NCI-H1436 (cell line): Measurements from ENCODE around the gene RASSF1.
A peak's percentile ranks its signal among the peaks of the same experiment; 100 is the strongest.

Experiments
- DNase-seq: peaks from one replicate; lab custom pipeline; 2025; lab: John Stamatoyannopoulos, UW

RASSF1 gene

GRCh38 chr3:50299929-50300680 is 40.5 kb downstream of the RASSF1 start:
- no peak for DNase-seq

GRCh38 chr3:50299638-50299928 is 41.1 kb downstream of the RASSF1 start:
- DNase-seq, result no peak

GRCh38 chr3:50298836-50299637 is 41.6 kb downstream of the RASSF1 start, which contains the start of the genes HYAL3 and NAA80:
TSS of gene HYAL3 (minus strand) at chr3:50299405. CDS start at chr3:50295602, 3,803 bp downstream.
TSS of gene NAA80 (minus strand) at chr3:50299405. CDS start at chr3:50297463, 1,942 bp downstream.
- peak; percentile 93 for DNase-seq

- DNase-seq, result no peak
Observed at GRCh38 chr3:50297896-50298725, 42.5 kb downstream of the RASSF1 start.

DNA sequence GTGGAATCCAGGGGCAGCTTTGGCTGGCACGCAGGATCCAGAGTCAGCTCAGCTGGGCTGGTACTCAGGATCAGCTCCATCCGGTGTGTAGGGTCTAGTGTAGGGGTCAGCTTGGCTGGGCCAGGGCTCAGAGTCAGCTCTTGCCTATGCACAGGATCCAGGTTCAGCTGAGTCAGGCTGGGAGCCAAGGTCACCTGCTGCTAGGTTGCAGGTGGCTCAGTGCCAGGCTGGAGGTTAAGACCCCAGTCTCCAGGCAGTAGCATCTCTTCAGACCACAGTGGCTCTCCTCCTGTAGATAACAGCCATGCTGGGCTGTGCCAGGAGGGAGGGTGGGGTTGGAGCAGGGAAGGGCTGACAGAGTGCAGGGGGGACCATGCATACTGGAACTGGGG is 43.3 kb downstream of the RASSF1 start:
- no peak for DNase-seq

- no peak for DNase-seq
Observed at GRCh38 chr3:50296721-50297383, 43.8 kb downstream of the RASSF1 start.

DNA sequence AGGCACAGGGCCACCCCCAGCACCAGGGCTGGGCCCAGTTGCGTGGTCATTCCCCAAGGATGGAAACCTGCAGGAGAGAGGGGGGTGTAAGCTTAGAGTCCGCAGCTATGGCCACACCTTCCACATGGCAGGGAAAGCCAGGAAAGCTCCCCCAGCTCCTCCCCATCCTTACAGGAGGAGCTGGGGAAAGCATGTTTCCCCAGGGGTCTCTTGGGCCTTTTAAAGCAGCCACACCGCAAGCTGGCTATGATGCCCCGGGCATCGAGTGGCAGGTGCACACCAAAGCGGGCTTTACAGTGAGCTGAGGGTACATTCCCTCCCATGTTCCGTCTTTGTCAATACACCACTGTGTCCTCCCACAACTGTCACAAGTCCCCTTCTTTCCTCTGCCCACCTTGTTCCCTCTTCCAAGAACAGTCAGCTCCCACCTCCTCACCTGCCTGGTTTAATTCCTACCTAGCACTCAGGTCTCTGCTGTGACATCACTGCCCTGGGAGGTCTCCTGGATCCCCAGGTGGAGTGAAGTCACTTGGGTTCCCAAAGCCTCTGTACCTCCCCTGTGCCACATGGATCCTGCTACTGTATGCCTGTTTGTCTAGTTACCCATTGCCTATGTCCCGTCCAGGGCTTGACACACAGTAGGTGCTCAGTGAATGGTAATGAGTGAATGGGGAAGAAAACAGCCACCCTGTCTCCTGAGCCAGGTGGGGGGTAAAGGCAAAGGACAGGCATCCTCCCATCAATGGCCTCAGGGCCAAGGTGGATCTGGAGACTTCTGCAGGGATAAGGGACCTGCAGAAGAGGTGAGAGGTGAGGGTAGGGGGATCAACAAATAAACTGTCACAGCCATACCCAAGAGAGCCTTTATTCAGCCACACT is 44.8 kb downstream of the RASSF1 start:
- no peak for DNase-seq

DNA sequence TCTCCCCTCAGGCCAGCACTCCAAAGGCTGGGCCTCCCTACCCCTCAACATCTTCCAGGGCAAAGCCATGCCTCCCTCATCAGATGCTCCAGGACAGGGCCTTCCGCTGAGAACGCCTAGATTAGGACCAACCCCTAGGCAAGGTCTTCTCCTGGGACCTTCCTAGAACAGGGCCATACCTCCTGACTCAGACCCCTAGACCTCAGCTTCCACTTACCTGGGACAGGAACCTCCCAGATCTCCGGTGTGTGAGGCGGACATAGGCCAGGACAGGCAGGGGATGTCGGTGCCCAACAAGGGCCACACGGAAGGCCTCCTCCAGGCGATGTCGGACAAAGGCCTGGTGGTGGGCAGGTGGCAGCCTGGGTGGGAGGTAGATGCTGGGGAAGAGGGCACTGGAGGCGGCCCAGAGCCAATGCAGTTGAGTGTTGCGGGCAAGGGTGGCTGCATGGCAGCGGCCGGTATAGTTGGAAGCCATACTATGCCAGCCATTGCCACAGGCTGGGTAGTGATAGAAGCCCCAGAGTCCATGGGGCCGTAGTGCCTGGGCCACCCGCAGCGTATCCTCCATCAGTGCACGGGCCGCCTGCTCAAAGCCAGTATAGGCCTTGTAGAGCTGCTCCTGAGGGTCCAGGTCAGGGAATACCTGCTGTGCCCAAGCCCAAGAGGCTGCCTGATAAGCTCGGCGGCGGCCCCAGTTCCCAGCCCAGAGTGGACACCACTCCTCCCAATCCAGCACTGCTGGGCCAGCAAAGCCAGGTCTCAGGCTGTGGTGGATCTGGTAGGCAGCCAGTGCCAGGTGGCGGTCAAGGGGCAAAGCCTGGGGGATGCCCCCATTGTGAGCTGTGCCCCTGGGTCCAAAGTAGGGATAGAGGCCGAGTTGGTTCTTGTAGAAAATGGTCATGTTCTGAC is 45.9 kb downstream of the RASSF1 start:
- DNase-seq, result no peak

- DNase-seq, result no peak
Observed at GRCh38 chr3:50294089-50294488, 46.5 kb downstream of the RASSF1 start.

GRCh38 chr3:50293079-50293801 is 47.4 kb downstream of the RASSF1 start:
- DNase-seq, result no peak

GRCh38 chr3:50292159-50293078 is 48.2 kb downstream of the RASSF1 start, which contains the start of gene IFRD2:
TSS of gene IFRD2 (minus strand) at chr3:50292429. CDS start at chr3:50292274, 155 bp downstream.
- DNase-seq, result peak; percentile 83

DNA sequence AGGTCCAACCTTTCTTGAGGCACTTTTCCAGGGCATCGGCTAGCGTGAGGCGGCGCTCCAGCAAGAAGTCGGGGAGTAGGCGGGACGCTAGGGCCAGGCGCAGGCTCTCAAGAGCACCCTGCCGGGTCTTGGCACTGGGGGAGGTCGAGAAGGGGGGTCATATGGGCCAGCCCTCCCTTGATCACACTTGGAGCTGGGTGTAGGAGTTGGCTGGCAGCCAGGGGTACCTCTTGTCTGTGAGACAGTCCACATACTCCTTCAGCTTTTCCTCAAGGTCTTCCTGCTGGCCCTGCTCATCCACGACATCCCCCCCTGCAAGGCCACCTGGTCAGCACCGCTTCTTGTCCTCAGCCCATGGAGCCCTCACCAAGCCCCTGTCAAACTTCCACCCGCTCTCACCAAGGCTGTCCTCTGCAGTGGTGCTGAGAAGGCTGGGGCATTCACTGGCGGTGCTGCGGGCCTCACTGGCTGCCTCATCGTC is 50.4 kb downstream of the RASSF1 start:
- no peak for DNase-seq

DNA sequence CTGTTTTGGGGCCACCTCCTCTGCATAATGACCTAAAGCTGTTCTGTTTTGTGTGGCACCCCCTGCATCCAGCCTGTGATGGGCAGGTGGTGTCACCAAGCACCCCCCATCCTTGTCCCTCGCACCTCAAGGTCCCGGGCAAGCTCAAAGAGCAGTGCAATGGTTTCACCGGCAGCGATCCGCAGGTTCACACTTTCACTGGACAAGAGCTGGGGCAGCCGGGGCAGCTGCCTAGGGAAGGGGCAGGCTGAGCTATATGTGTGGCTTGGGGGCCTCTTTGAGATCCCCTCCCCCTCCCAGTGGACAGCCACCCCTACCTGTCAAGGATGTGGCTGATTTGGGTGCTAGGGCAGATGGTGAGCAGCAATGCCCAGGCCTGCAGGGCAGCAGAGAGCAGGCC is 51.5 kb downstream of the RASSF1 start:
- DNase-seq, result no peak

GRCh38 chr3:50288387-50289007 is 52.1 kb downstream of the RASSF1 start:
- no peak for DNase-seq

- DNase-seq, result no peak
Observed at GRCh38 chr3:50287262-50287661, 53.4 kb downstream of the RASSF1 start.

GRCh38 chr3:50286322-50287227 is 54.1 kb downstream of the RASSF1 start:
- no peak for DNase-seq
